Measurements from ENCODE around the gene CDH20. TPM values are rescaled to one million over a fixed set of nuclear protein-coding genes. Genes with fewer than 3 reads are reported as not detected.

CDH20 gene
- total RNA-seq, 1 donor = not detected

DNA sequence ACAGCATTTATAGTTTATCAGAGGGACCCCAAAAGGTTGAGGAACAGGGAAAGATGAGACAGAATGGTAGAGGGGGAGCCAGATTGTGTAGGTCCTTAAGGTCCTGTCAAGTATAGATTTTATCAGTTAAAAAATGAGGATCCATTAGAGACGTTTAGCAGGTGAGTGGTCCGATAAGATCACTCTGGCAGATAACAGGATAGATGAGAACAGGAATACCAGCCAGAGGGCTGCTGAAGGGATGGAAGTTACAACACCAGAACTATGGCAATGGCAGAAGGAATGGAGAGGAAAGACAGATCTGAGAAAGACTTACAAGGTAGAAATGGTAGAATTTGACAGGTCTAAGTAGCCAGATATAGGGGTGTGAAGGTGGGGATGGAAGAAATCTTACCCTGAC, 141.7 kb downstream of the CDH20 start:
- Histone ChIP-seq H3K36me3 (ENCODE audit: insufficient read depth, low read length) (no peaks in the 10 kb centered on the region), H3K4me3 (ENCODE audit: insufficient read depth, low read length) (no peak overlapping the region), H3K27ac (ENCODE audit: low read depth, low read length) (no peak overlapping the region), H3K4me2 (ENCODE audit: insufficient read depth, low read length) (no peak overlapping the region), H3K4me1 (ENCODE audit: insufficient read depth, low read length) (no peaks in the 10 kb centered on the region), H3K27me3 (ENCODE audit: insufficient read depth, low read length) (peaks cover 7% of the 10 kb centered on the region), H3K9me3 (ENCODE audit: low read depth, low read length) (no peaks in the 10 kb centered on the region), H4K20me1 (ENCODE audit: insufficient read depth, low read length) (no peaks in the 10 kb centered on the region), H2AFZ (ENCODE audit: low read length) (no peak overlapping the region), H3K79me2 (ENCODE audit: insufficient read depth, low read length) (no peaks in the 10 kb centered on the region)
- DNase-seq (ENCODE audit: insufficient read length, low spot score, missing footprints) = no peak
- TF ChIP-seq CTCF (IDR thresholded peaks at IDR 0.05; ENCODE audit: extremely low read depth, low read depth, low read length) = no peak

DNA sequence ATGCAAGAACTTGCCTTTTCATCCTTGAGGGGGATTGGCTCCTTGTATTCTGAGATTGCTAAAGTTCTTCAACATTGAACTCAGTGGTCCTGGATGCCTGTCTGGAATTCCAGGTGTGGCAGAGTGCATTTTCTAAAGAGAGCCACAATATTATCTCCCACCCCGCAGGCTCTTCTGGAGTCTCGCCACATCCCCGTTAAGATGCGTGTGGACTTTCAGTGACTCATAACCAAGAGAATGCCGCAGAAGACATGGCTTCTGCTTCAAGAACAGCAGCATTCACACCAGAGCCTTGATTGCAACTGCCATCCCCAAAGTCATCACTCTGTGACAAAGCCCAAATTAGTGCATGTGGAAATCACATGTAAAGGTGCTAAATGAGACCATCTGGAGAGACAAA, 142.7 kb downstream of the CDH20 start:
- H3K36me3 ChIP-seq (ENCODE audit: insufficient read depth, low read length) = no peaks in the 10 kb centered on the region
- H3K4me3 ChIP-seq (ENCODE audit: insufficient read depth, low read length) = no peak overlapping the region
- H4K20me1 ChIP-seq (ENCODE audit: insufficient read depth, low read length) = no peaks in the 10 kb centered on the region
- no peaks in the 10 kb centered on the region for H3K4me1 ChIP-seq (ENCODE audit: insufficient read depth, low read length)
- peaks cover 7% of the 10 kb centered on the region for H3K27me3 ChIP-seq (ENCODE audit: insufficient read depth, low read length)
- no peak for DNase-seq (ENCODE audit: insufficient read length, low spot score, missing footprints)
- TF ChIP-seq CTCF (IDR thresholded peaks at IDR 0.05; ENCODE audit: extremely low read depth, low read depth, low read length) = no peak
- H2AFZ ChIP-seq (ENCODE audit: low read length) = no peak overlapping the region
- H3K4me2 ChIP-seq (ENCODE audit: insufficient read depth, low read length) = no peak overlapping the region
- H3K27ac ChIP-seq (ENCODE audit: low read depth, low read length) = no peak overlapping the region
- no peaks in the 10 kb centered on the region for H3K79me2 ChIP-seq (ENCODE audit: insufficient read depth, low read length)
- no peaks in the 10 kb centered on the region for H3K9me3 ChIP-seq (ENCODE audit: low read depth, low read length)

DNA sequence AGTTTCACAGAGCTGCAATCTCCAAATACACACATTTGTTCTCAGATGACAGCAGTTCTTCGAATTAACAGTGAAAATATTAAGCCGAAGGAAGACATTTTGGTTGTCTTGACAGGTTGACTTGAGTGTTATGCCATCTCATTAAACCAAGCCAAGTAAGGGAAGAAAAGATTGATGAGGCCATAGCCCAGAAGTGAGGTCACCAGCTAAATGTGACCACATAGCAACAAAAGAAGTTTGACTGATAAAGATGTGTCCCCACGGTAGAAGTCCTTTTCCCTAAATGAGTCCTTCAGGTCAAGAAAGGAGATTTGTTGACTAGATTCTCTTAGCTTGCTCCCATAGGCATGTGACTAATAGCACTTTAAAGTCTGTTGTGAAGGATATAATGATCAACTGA, 156.1 kb downstream of the CDH20 start:
- H3K9me3 ChIP-seq (ENCODE audit: low read depth, low read length) = no peaks in the 10 kb centered on the region
- H2AFZ ChIP-seq (ENCODE audit: low read length) = no peak overlapping the region
- H3K27ac ChIP-seq (ENCODE audit: low read depth, low read length) = no peak overlapping the region
- H3K36me3 ChIP-seq (ENCODE audit: insufficient read depth, low read length) = no peaks in the 10 kb centered on the region
- no peaks in the 10 kb centered on the region for H3K79me2 ChIP-seq (ENCODE audit: insufficient read depth, low read length)
- no peak overlapping the region for H3K4me2 ChIP-seq (ENCODE audit: insufficient read depth, low read length)
- H4K20me1 ChIP-seq (ENCODE audit: insufficient read depth, low read length) = no peaks in the 10 kb centered on the region
- no peaks in the 10 kb centered on the region for H3K4me1 ChIP-seq (ENCODE audit: insufficient read depth, low read length)
- TF ChIP-seq CTCF (IDR thresholded peaks at IDR 0.05; ENCODE audit: extremely low read depth, low read depth, low read length) = no peak
- no peak for DNase-seq (ENCODE audit: insufficient read length, low spot score, missing footprints)
- no peaks in the 10 kb centered on the region for H3K27me3 ChIP-seq (ENCODE audit: insufficient read depth, low read length)
- no peak overlapping the region for H3K4me3 ChIP-seq (ENCODE audit: insufficient read depth, low read length)

GRCh38 chr18:61496374-61496773, 163.1 kb downstream of the CDH20 start:
- Histone ChIP-seq H4K20me1 (ENCODE audit: insufficient read depth, low read length) (no peaks in the 10 kb centered on the region), H3K36me3 (ENCODE audit: insufficient read depth, low read length) (no peaks in the 10 kb centered on the region), H3K4me3 (ENCODE audit: insufficient read depth, low read length) (no peak overlapping the region), H3K79me2 (ENCODE audit: insufficient read depth, low read length) (no peaks in the 10 kb centered on the region), H2AFZ (ENCODE audit: low read length) (no peak overlapping the region), H3K27ac (ENCODE audit: low read depth, low read length) (no peak overlapping the region), H3K4me1 (ENCODE audit: insufficient read depth, low read length) (no peaks in the 10 kb centered on the region), H3K9me3 (ENCODE audit: low read depth, low read length) (no peaks in the 10 kb centered on the region), H3K4me2 (ENCODE audit: insufficient read depth, low read length) (no peak overlapping the region), H3K27me3 (ENCODE audit: insufficient read depth, low read length) (peaks cover 10% of the 10 kb centered on the region)
- no peak for DNase-seq (ENCODE audit: insufficient read length, low spot score, missing footprints)
- no peak for TF ChIP-seq CTCF (IDR thresholded peaks at IDR 0.05; ENCODE audit: extremely low read depth, low read depth, low read length)

Measured in osteoblast (primary cell).